Measurements from ENCODE around the gene PTPRK. TPM values are rescaled to one million over a fixed set of nuclear protein-coding genes. Genes with fewer than 3 reads are reported as not detected.
A peak's percentile ranks its signal among the peaks of the same experiment; 100 is the strongest.

PTPRK gene
- total and polyA plus RNA-seq, 2 of the 13 experiments (the other 11 are each of a cell fraction or from before 2014, with no cell fraction given): 43.6 to 98.3 TPM

DNA sequence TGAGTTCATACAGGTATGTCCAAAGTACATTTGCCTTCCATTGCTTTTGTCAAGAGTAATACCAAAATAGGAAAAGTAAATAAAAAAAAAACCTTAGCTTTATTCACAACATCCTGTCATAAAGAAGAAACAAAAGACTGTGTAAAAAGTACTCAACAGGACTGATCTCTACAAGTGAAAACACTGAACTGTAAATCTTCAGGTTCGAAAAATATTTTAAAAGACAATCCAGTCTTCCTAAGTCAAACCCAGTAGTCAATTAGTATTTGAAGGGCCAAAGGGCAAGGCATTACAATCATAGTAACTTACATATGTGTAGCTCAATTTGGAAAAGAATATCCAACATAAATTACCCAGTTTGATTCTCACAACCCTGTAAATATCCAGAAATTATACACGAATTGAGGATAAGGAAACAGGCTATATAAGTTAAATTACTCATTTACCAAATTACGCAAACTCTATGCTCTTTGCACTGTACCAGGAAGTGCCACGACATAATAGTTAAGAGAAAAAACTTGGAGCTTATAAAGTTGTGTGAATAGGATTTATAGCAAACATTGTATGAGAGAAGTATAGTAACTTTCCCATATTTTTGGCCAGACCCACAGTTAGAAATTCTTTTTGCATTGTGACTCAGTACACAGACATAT is 21.2 kb downstream of the PTPRK start (continued):
- TF ChIP-seq ELF3 (CRISPR knock-in tag; IDR thresholded peaks at IDR 0.05) (peak; percentile 99), CREM (IDR thresholded peaks at IDR 0.05) (peak; percentile 57), CREM (CRISPR knock-in tag; IDR thresholded peaks at IDR 0.05) (no peak), EP300 (IDR thresholded peaks at IDR 0.05; ENCODE audit: low read depth in 2 of 2, low read length in 2 of 2) (peak in 1 of 2 experiments; percentile 72; a peak in 2 of 4 replicates), EP300 (CRISPR knock-in tag; IDR thresholded peaks at IDR 0.05; ENCODE audit: borderline replicate concordance) (peak; percentile 36; the same call in 1 of the 2 replicates), NR2F1 (CRISPR knock-in tag; IDR thresholded peaks at IDR 0.05) (no peak), KDM6A (CRISPR knock-in tag; IDR thresholded peaks at IDR 0.05; ENCODE audit: low read depth) (0 out of 2 replicates have a peak, but pooled peaks have one; percentile 45), SMARCC2 (IDR thresholded peaks at IDR 0.05) (no peak), GATAD2A (CRISPR knock-in tag; IDR thresholded peaks at IDR 0.05) (peak; percentile 73; the same call in 1 of the 2 replicates), HMGA1 (CRISPR knock-in tag; conservative IDR thresholded peaks at IDR 0.05) (no peak), ZBTB20 (CRISPR knock-in tag; IDR thresholded peaks at IDR 0.05; ENCODE audit: borderline replicate concordance, low read depth) (peak; percentile 91; the same call in 1 of the 2 replicates), PAXIP1 (CRISPR knock-in tag; conservative IDR thresholded peaks at IDR 0.05) (peak; percentile 86), MIER2 (CRISPR knock-in tag; IDR thresholded peaks at IDR 0.05) (peak; percentile 22; the same call in 1 of the 2 replicates), RBFOX2 (IDR thresholded peaks at IDR 0.05; ENCODE audit: low read depth, low read length) (0 out of 2 replicates have a peak, but pooled peaks have one; percentile 16), FOXA1 (IDR thresholded peaks at IDR 0.05) (no peak), FOXA1 (CRISPR knock-in tag; IDR thresholded peaks at IDR 0.05) (0 out of 2 replicates have a peak, but pooled peaks have one; percentile 7), CEBPG (CRISPR knock-in tag; IDR thresholded peaks at IDR 0.05) (peak; percentile 94), LCORL (IDR thresholded peaks at IDR 0.05) (no peak), LCORL (CRISPR knock-in tag; IDR thresholded peaks at IDR 0.05) (0 out of 2 replicates have a peak, but pooled peaks have one; percentile 20), ZNF713 (CRISPR knock-in tag; IDR thresholded peaks at IDR 0.05) (no peak), YEATS2 (CRISPR knock-in tag; IDR thresholded peaks at IDR 0.05; ENCODE audit: borderline replicate concordance) (0 out of 2 replicates have a peak, but pooled peaks have one; percentile 21), SOX5 (CRISPR knock-in tag; IDR thresholded peaks at IDR 0.05; ENCODE audit: borderline replicate concordance) (peak; percentile 72; the same call in 1 of the 2 replicates), ZNF264 (CRISPR knock-in tag; IDR thresholded peaks at IDR 0.05) (peak; percentile 41; the same call in 1 of the 2 replicates), MATR3 (CRISPR knock-in tag; IDR thresholded peaks at IDR 0.05) (no peak), ELF1 (CRISPR knock-in tag; IDR thresholded peaks at IDR 0.05) (peak; percentile 93), ZNF614 (CRISPR knock-in tag; IDR thresholded peaks at IDR 0.05; ENCODE audit: borderline replicate concordance) (peak; percentile 25; the same call in 1 of the 2 replicates), MEF2D (CRISPR knock-in tag; IDR thresholded peaks at IDR 0.05) (0 out of 2 replicates have a peak, but pooled peaks have one; percentile 34), ZNF878 (CRISPR knock-in tag; IDR thresholded peaks at IDR 0.05) (0 out of 2 replicates have a peak, but pooled peaks have one; percentile 39)
- TF ChIP-seq, protein P1, sequence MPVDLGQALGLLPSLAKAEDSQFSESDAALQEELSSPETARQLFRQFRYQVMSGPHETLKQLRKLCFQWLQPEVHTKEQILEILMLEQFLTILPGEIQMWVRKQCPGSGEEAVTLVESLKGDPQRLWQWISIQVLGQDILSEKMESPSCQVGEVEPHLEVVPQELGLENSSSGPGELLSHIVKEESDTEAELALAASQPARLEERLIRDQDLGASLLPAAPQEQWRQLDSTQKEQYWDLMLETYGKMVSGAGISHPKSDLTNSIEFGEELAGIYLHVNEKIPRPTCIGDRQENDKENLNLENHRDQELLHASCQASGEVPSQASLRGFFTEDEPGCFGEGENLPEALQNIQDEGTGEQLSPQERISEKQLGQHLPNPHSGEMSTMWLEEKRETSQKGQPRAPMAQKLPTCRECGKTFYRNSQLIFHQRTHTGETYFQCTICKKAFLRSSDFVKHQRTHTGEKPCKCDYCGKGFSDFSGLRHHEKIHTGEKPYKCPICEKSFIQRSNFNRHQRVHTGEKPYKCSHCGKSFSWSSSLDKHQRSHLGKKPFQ (CRISPR knock-in tag; IDR thresholded peaks at IDR 0.05; ENCODE audit: insufficient replicate concordance): peak; percentile 76

Data from HepG2 (cell line).